Endothelial cell of umbilical vein (primary cell): ENCODE measurements around the gene SCN7A. TPM values are rescaled to one million over a fixed set of nuclear protein-coding genes. Genes with fewer than 3 reads are reported as not detected.

ENCODE experiments used
- Bru-seq: library from RNA; stranded (reverse); fragments of 400-500 nt; gene quantifications from one replicate; lab custom pipeline; 2021; lab: Mats Ljungman, UMichigan
- BruChase-seq, 2 experiments: library from RNA; stranded (reverse); fragments of 400-500 nt; gene quantifications; one replicate each; lab custom pipeline; 2021; lab: Mats Ljungman, UMichigan
- BruUV-seq: library from RNA; stranded (reverse); fragments of 400-500 nt; replicated peaks from 2 replicates; lab custom pipeline; 2021; lab: Mats Ljungman, UMichigan
- CTCF ChIA-PET: fragments of 300-600, 350-600 bp; sonication (Branson Sonifier 250); formaldehyde crosslinking; loops from one replicate; lab custom pipeline; 2021; ENCODE audit warnings: antibody characterized with exemption, inconsistent platforms; lab: Charles Lee
- POLR2A ChIA-PET: fragments of 300-600, 350-600 bp; sonication (Branson Sonifier 250); formaldehyde crosslinking; loops from one replicate; lab custom pipeline; 2021; ENCODE audit warnings: antibody characterized with exemption, inconsistent platforms; lab: Charles Lee
- DNase-seq: peaks from one replicate; pipeline ENCODE4 v3.0.0-alpha.2; 2011; ENCODE audit warnings: low read depth, low spot score
- FAIRE-seq: peaks from 2 replicates; lab custom pipeline; 2011; peaks lifted over from hg19 to GRCh38; lab: Jason Lieb, UNC
- H2AFZ ChIP-seq: 2 replicates; pipeline ENCODE4 v1.6.0; 2012; ENCODE audit warnings: low read depth, low read length, control low read depth, inconsistent platforms
- H3K27ac ChIP-seq: 2 replicates; pipeline ENCODE4 v1.5.1; 2011; ENCODE audit warnings: low read depth, mild to moderate bottlenecking, control low read depth, low read length, moderate library complexity; ENCODE audit not compliant: insufficient read depth
- H3K27me3 ChIP-seq, 2 experiments: 2 replicates each; pipeline versions ENCODE4 v1.6.0 to v1.6.1; 2011; ENCODE audit warnings: low read length in 2 of 2, mixed read lengths in 1 of 2; ENCODE audit not compliant: control insufficient read depth in 2 of 2, insufficient read depth in 2 of 2
- H3K36me3 ChIP-seq, 2 experiments: 2 replicates in 1 of 2; 3 replicates in 1 of 2; pipeline ENCODE4 v1.5.1; 2011; ENCODE audit warnings: low read length in 2 of 2, mild to moderate bottlenecking in 1 of 2, moderate library complexity in 1 of 2; ENCODE audit not compliant: control insufficient read depth in 2 of 2, insufficient read depth in 2 of 2; ENCODE audit errors: extremely low read depth in 1 of 2
- H3K4me1 ChIP-seq: 3 replicates; pipeline ENCODE4 v1.5.1; 2011; ENCODE audit warnings: mild to moderate bottlenecking, low read length; ENCODE audit not compliant: control insufficient read depth, insufficient read depth; ENCODE audit errors: extremely low read depth
- H3K4me2 ChIP-seq: 2 replicates; pipeline ENCODE4 v1.6.1; 2011; ENCODE audit warnings: low read length, control low read depth, mixed read lengths; ENCODE audit not compliant: insufficient read depth
- H3K4me3 ChIP-seq, 3 experiments: fragments of 200-600 bp in 1 of 3; sonication (generic), shearing (Covaris generic) in 1 of 3; replicated peaks in 1 of 3; 2 replicates each; pipeline ENCODE4 v1.5.1; 2011 to 2016; ENCODE audit warnings: control low read depth in 3 of 3, low read length in 3 of 3, mild to moderate bottlenecking in 2 of 3, inconsistent platforms in 1 of 3, low read depth in 1 of 3, moderate library complexity in 1 of 3; ENCODE audit not compliant: insufficient read depth in 1 of 3
- H3K79me2 ChIP-seq: 2 replicates; pipeline ENCODE4 v1.6.0; 2012; ENCODE audit warnings: low read length, inconsistent platforms; ENCODE audit not compliant: control insufficient read depth, insufficient read depth
- H3K9ac ChIP-seq: replicated peaks from 2 replicates; pipeline ENCODE3; 2011; ENCODE audit warnings: low read length, control low read depth; ENCODE audit not compliant: insufficient read depth; ENCODE audit errors: extremely low read depth
- H3K9me1 ChIP-seq: replicated peaks from 3 replicates; pipeline ENCODE4 v1.6.0; 2011; ENCODE audit warnings: mild to moderate bottlenecking, low read length; ENCODE audit not compliant: control insufficient read depth, insufficient read depth; ENCODE audit errors: extremely low read depth
- H3K9me3 ChIP-seq: replicated peaks from 2 replicates; pipeline ENCODE4 v1.5.1; 2012; ENCODE audit warnings: low read length, inconsistent platforms; ENCODE audit not compliant: control insufficient read depth, insufficient read depth
- H4K20me1 ChIP-seq: replicated peaks from 2 replicates; pipeline ENCODE3; 2011; ENCODE audit warnings: mild to moderate bottlenecking, low read length; ENCODE audit not compliant: control insufficient read depth, insufficient read depth; ENCODE audit errors: extremely low read depth
- CTCF ChIP-seq, 2 donors: IDR thresholded peaks; 1 replicate in 1 of 2; 2 replicates in 1 of 2; pipeline ENCODE4 v1.5.1; 2011; ENCODE audit warnings: low read length in 2 of 2, mild to moderate bottlenecking in 2 of 2, moderate library complexity in 2 of 2, control low read depth in 1 of 2, inconsistent platforms in 1 of 2, low read depth in 1 of 2; ENCODE audit not compliant: insufficient read depth in 1 of 2; ENCODE audit errors: extremely low read depth in 1 of 2
- EZH2 ChIP-seq: IDR thresholded peaks from 2 replicates; pipeline ENCODE4 v1.6.1; 2012; ENCODE audit warnings: borderline replicate concordance, low read depth, mild to moderate bottlenecking, moderate library complexity, low read length, inconsistent platforms; ENCODE audit not compliant: severe bottlenecking
- FOS ChIP-seq: IDR thresholded peaks from 2 replicates; pipeline ENCODE4 v1.6.1; 2011; ENCODE audit warnings: mild to moderate bottlenecking, low read length, moderate library complexity, borderline replicate concordance; ENCODE audit not compliant: insufficient read depth
- JUN ChIP-seq: IDR thresholded peaks from 2 replicates; pipeline ENCODE4 v1.6.1; 2011; ENCODE audit warnings: borderline replicate concordance, low read depth; ENCODE audit not compliant: insufficient read length, insufficient read depth
- dilution Hi-C: fragments of 300-500 bp; cut with MboI; formaldehyde crosslinking; loops from one replicate; pipeline ENCODE4 v1.15.0; 2019; ENCODE audit warnings: low sequenced_read_pairs; ENCODE audit not compliant: extremely low pct_ligation_motif_present
- intact Hi-C: fragments of 100-400 bp; cut with micrococcal nuclease; formaldehyde crosslinking; loops from one replicate; pipeline ENCODE4 v1.10.0; 2022
- long read RNA-seq: library from polyadenylated mRNA; stranded (forward); transcript quantifications from one replicate; pipeline ENCODE4 v2.0.0, GENCODE V29; 2021
- polyA minus RNA-seq, 3 experiments: library from RNA; depleted of rRNA, polyadenylated mRNA; stranded (reverse); fragments of >200 nt; gene quantifications; 1 replicate in 1 of 3; 2 replicates in 2 of 3; pipeline ENCODE4 v1.2.3, GENCODE V29; 2011
- polyA plus RNA-seq, 4 experiments: library from polyadenylated mRNA; depleted of rRNA in 3 of 4; stranded (reverse) in 3 of 4; unstranded in 1 of 4; fragments of >200 nt; gene quantifications; 2 replicates each; pipeline versions ENCODE4 v1.2.1 to v1.2.3, GENCODE V29; 2011 to 2012; ENCODE audit warnings: missing spikeins in 1 of 4
- total RNA-seq: library from RNA; stranded (reverse); gene quantifications from 2 replicates; pipeline ENCODE4 v1.2.3, GENCODE V29; 2021

The SCN7A gene
- total RNA-seq, result not detected in 2 replicates
- polyA plus RNA-seq, result not detected in 2 replicates
- polyA plus RNA-seq (2011; cell fraction: cytosol; rRNA removed), result not detected in 2 replicates
- polyA plus RNA-seq (2011; cell fraction: nucleus; rRNA removed), result not detected in 2 replicates
- polyA plus RNA-seq (2012), result not detected in 2 replicates
- polyA minus RNA-seq, result not detected in 2 replicates
- not detected for polyA minus RNA-seq (2011; cell fraction: cytosol; rRNA and poly(A)+ RNA removed)
- polyA minus RNA-seq (2011; cell fraction: nucleus; rRNA and poly(A)+ RNA removed), result not detected in 2 replicates
- Bru-seq, nascent RNA, result percentile 1 among the genes with signal in this experiment
- not detected for BruChase-seq, experiment 1, labeled RNA remaining after a 6-hour chase
- not detected for BruChase-seq, experiment 2, labeled RNA remaining after a 2-hour chase
- long read RNA-seq, result 0 reads

GRCh38 chr2:166494140-166494624, at the start of gene SCN7A:
SCN7A (minus strand) TSS chr2:166494249; CDS start chr2:166477696, 16,553 bp downstream.
- Histone ChIP-seq H2AFZ (peak within 1 kb of the TSS; percentile 64), H3K4me3 (no peak within 1 kb of the TSS), H3K27ac (no peak within 1 kb of the TSS), H3K9ac (no peak within 1 kb of the TSS), H3K9me3 (no peaks in the 10 kb centered on the region), H3K36me3 (no peaks in the 10 kb centered on the region), H3K4me1 (no peaks in the 10 kb centered on the region), H3K27me3 (peaks cover 4 to 22% of the 10 kb centered on the region in 2 experiments), H3K4me2 (no peak within 1 kb of the TSS), H4K20me1 (no peaks in the 10 kb centered on the region), H3K9me1 (no peaks in the 10 kb centered on the region), H3K79me2 (no peaks in the 10 kb centered on the region)
- DNase-seq (no peak), FAIRE-seq (no peak)
- ChIA-PET POLR2A (no interaction called here), CTCF (no interaction called here)
- BruUV-seq, result no TSS peak
- peak; percentile 33 for TF ChIP-seq EZH2
- TF ChIP-seq FOS, result no peak
- dilution Hi-C loops, result no loop called here
- intact Hi-C loops, result no loop called here

GRCh38 chr2:166539340-166540162, 45.5 kb upstream of the SCN7A start:
- no peaks in the 10 kb centered on the region for H3K4me1 ChIP-seq
- H3K9ac ChIP-seq, result no peak overlapping the region
- no peak overlapping the region for H2AFZ ChIP-seq
- no peaks in the 10 kb centered on the region for H4K20me1 ChIP-seq
- ChIA-PET POLR2A (interaction anchor here (0.7 kb wide), 1 partner anchor 18 kb away, joined by 4 read pairs; no protein-coding TSS in a partner anchor), CTCF (interaction anchor here (0.6 to 1.5 kb wide), 24 partner anchors 10 to 1808 kb away, joined by 3 to 158 read pairs (median 3); no protein-coding TSS in a partner anchor)
- no peak overlapping the region for H3K27ac ChIP-seq
- no TSS peak for BruUV-seq
- no peaks in the 10 kb centered on the region for H3K36me3 ChIP-seq
- H3K4me3 ChIP-seq, result no peak overlapping the region
- peaks cover 4% of the 10 kb centered on the region in 2 experiments for H3K27me3 ChIP-seq
- dilution Hi-C loops, result no loop called here
- H3K9me3 ChIP-seq, result no peaks in the 10 kb centered on the region
- no peak overlapping the region for H3K4me2 ChIP-seq
- H3K79me2 ChIP-seq, result no peaks in the 10 kb centered on the region
- no peak for TF ChIP-seq JUN
- TF ChIP-seq CTCF (IDR thresholded peaks at IDR 0.05; ENCODE audit: extremely low read depth in 1 of 2, insufficient read depth in 1 of 2, low read depth in 1 of 2, low read length in 2 of 2), result peak; percentile 60 to 61
- peak; percentile 71 for DNase-seq
- intact Hi-C loops, result loop anchor here (1.0 to 5.0 kb wide), 5 partner anchors 588 to 1579 kb away; no protein-coding TSS in a partner anchor
- peak; percentile 59 for FAIRE-seq
- no peaks in the 10 kb centered on the region for H3K9me1 ChIP-seq
